HEK293T (cell line): Measurements from ENCODE around the gene CYREN.

Experiments
- BHLHE40 ChIP-seq: fragments of 450-650 bp; IDR thresholded peaks from 2 replicates; pipeline ENCODE4 v1.6.1; 2016; ENCODE audit warnings: mild to moderate bottlenecking, moderate library complexity, borderline replicate concordance
- CTBP1 ChIP-seq: fragments of 450-650 bp; IDR thresholded peaks from 2 replicates; pipeline ENCODE4 v1.6.1; 2016; ENCODE audit warnings: borderline replicate concordance
- ELF4 ChIP-seq: fragments of 450-650 bp; IDR thresholded peaks from 2 replicates; pipeline ENCODE4 v1.6.1; 2017; ENCODE audit warnings: antibody characterized with exemption
- FOXA1 ChIP-seq: fragments of 450-650 bp; IDR thresholded peaks from 2 replicates; pipeline ENCODE4 v1.6.1; 2016; ENCODE audit warnings: mild to moderate bottlenecking
- FOXM1 ChIP-seq: fragments of 450-650 bp; IDR thresholded peaks from 2 replicates; pipeline ENCODE4 v1.6.1; 2017; ENCODE audit warnings: mild to moderate bottlenecking, borderline replicate concordance
- HDGF ChIP-seq: fragments of 450-650 bp; IDR thresholded peaks from 2 replicates; pipeline ENCODE4 v1.6.1; 2017; ENCODE audit warnings: antibody characterized with exemption, borderline replicate concordance
- NFRKB ChIP-seq: fragments of 450-650 bp; IDR thresholded peaks from 2 replicates; pipeline ENCODE4 v1.6.1; 2016; ENCODE audit warnings: mild to moderate bottlenecking, moderate library complexity
- PKNOX1 ChIP-seq: fragments of 450-650 bp; IDR thresholded peaks from 2 replicates; pipeline ENCODE4 v1.6.1; 2016
- SP1 ChIP-seq: fragments of 450-650 bp; IDR thresholded peaks from 2 replicates; pipeline ENCODE4 v1.6.1; 2017

- TF ChIP-seq FOXA1 (no peak), NFRKB (no peak), BHLHE40 (no peak), FOXM1 (no peak), ELF4 (no peak), PKNOX1 (no peak), SP1 (no peak), CTBP1 (no peak), HDGF (no peak)
Observed at GRCh38 chr7:135179321-135179925, 8.9 kb upstream of the CYREN start.
